MM.1S (cell line): ENCODE data around the gene CALB2.

ENCODE experiments used
- CTCF ChIP-seq: fragments of 300-600 bp; sonication (generic); IDR thresholded peaks from 2 replicates; pipeline ENCODE4 v1.5.1; 2016; ENCODE audit warnings: antibody characterized with exemption, low read length, mixed read lengths
- EZH2phosphoT487 ChIP-seq: fragments of 300-600 bp; sonication (generic); IDR thresholded peaks from 2 replicates; pipeline ENCODE4 v1.6.1; 2018; ENCODE audit warnings: antibody characterized with exemption, low read length

- TF ChIP-seq EZH2phosphoT487 (no peak), CTCF (no peak)
Observed at GRCh38 chr16:71436473-71436872, 78.0 kb downstream of the CALB2 start.
